22Rv1 (cell line): ENCODE results near the gene COIL.

ENCODE experiments used
- CTCF ChIP-seq: fragments of 450-650 bp; IDR thresholded peaks from 2 replicates; pipeline ENCODE4 v1.5.1; 2017; ENCODE audit warnings: mild to moderate bottlenecking
- ZFX ChIP-seq: fragments of 450-650 bp; IDR thresholded peaks from 2 replicates; pipeline ENCODE4 v1.6.1; 2017; ENCODE audit warnings: antibody characterized with exemption, borderline replicate concordance

- TF ChIP-seq CTCF: no peak
- TF ChIP-seq ZFX: no peak
Observed at GRCh38 chr17:56978441-56979090, 17.7 kb upstream of the COIL start.
